CD14-positive monocyte (primary cell): Measurements from ENCODE around the gene CACNA2D1. TPM values are rescaled to one million over a fixed set of nuclear protein-coding genes. Genes with fewer than 3 reads are reported as not detected.
"Not testable (repeated sequence)": the region's sequence is repeated elsewhere in the genome, so short reads cannot be mapped to it uniquely, and the experiment has no call there.

Experiments
- DNase-seq, 3 donors: peaks; one replicate each; pipeline ENCODE4 v3.0.0-alpha.2; 2011 to 2022
- H2AFZ ChIP-seq: 2 replicates; pipeline ENCODE4 v1.6.0; 2012; ENCODE audit warnings: mild to moderate bottlenecking, low read depth, low read length, inconsistent platforms; ENCODE audit not compliant: insufficient read depth, poor library complexity, severe bottlenecking
- H3K27ac ChIP-seq, 2 donors: 1 replicate in 1 of 2; 2 replicates in 1 of 2; pipeline ENCODE4 v1.5.1; 2012 to 2013; ENCODE audit warnings: low read length in 2 of 2, control low read depth in 1 of 2, inconsistent platforms in 1 of 2, low read depth in 1 of 2, mild to moderate bottlenecking in 1 of 2
- H3K27me3 ChIP-seq, 2 donors: one replicate each; pipeline versions ENCODE4 v1.6.0 to v1.6.1; 2011 to 2013; ENCODE audit warnings: low read length in 2 of 2; ENCODE audit not compliant: control insufficient read depth in 2 of 2, insufficient read depth in 2 of 2
- H3K36me3 ChIP-seq, 2 donors: replicated peaks in 1 of 2; 1 replicate in 1 of 2; 2 replicates in 1 of 2; pipeline versions ENCODE4 v1.5.1 to v1.6.1; 2012 to 2013; ENCODE audit warnings: low read length in 2 of 2, control low read depth in 1 of 2, inconsistent platforms in 1 of 2, mild to moderate bottlenecking in 1 of 2; ENCODE audit not compliant: insufficient read depth in 2 of 2, control insufficient read depth in 1 of 2
- H3K4me1 ChIP-seq, 2 donors: 1 replicate in 1 of 2; 2 replicates in 1 of 2; pipeline versions ENCODE4 v1.5.1 to v1.6.1; 2012 to 2013; ENCODE audit warnings: low read length in 2 of 2, control low read depth in 1 of 2, inconsistent platforms in 1 of 2, mild to moderate bottlenecking in 1 of 2, moderate library complexity in 1 of 2; ENCODE audit not compliant: insufficient read depth in 2 of 2, control insufficient read depth in 1 of 2
- H3K4me2 ChIP-seq: replicated peaks from 2 replicates; pipeline ENCODE3; 2012; ENCODE audit warnings: low read length, moderate library complexity, mild to moderate bottlenecking; ENCODE audit not compliant: poor library complexity, severe bottlenecking; ENCODE audit errors: extremely low read depth
- H3K4me3 ChIP-seq, 3 experiments: fragments of 200-600 bp in 1 of 3; sonication (generic) in 1 of 3; replicated peaks in 1 of 3; 1 replicate in 2 of 3; 2 replicates in 1 of 3; pipeline ENCODE4 v1.5.1; 2011 to 2013; ENCODE audit warnings: low read length in 3 of 3, mild to moderate bottlenecking in 3 of 3, control low read depth in 2 of 3, low read depth in 2 of 3, inconsistent platforms in 1 of 3, moderate library complexity in 1 of 3
- H3K79me2 ChIP-seq: 2 replicates; pipeline ENCODE4 v1.6.0; 2012; ENCODE audit warnings: mild to moderate bottlenecking, control low read depth, inconsistent platforms, low read length, moderate library complexity; ENCODE audit not compliant: insufficient read depth
- H3K9ac ChIP-seq: 2 replicates; pipeline ENCODE4 v1.6.0; 2017; ENCODE audit warnings: low read length, mild to moderate bottlenecking; ENCODE audit not compliant: insufficient read depth, poor library complexity, severe bottlenecking
- H3K9me3 ChIP-seq, 2 donors: replicated peaks in 1 of 2; 1 replicate in 1 of 2; 2 replicates in 1 of 2; pipeline versions ENCODE4 v1.5.1 to v1.6.1; 2012 to 2013; ENCODE audit warnings: low read length in 2 of 2, control low read depth in 1 of 2; ENCODE audit not compliant: control insufficient read depth in 1 of 2, insufficient read depth in 1 of 2
- H4K20me1 ChIP-seq: 2 replicates; pipeline ENCODE4 v1.6.0; 2012; ENCODE audit warnings: mild to moderate bottlenecking, low read length, control low read depth, moderate library complexity; ENCODE audit not compliant: insufficient read depth
- H3K27ac Mint-ChIP-seq, 7 donors: one replicate each; pipeline ENCODE4 v1.8.0; 2020; ENCODE audit warnings: mild to moderate bottlenecking in 7 of 7, mixed read lengths in 7 of 7, moderate library complexity in 6 of 7, inconsistent platforms in 2 of 7
- H3K27me3 Mint-ChIP-seq, 3 donors: one replicate each; pipeline ENCODE4 v1.8.0; 2021 to 2022; ENCODE audit warnings: low read depth in 3 of 3, mild to moderate bottlenecking in 3 of 3, mixed read lengths in 3 of 3, moderate library complexity in 3 of 3, inconsistent platforms in 1 of 3
- H3K36me3 Mint-ChIP-seq, 2 donors: one replicate each; pipeline ENCODE4 v1.8.0; 2020; ENCODE audit warnings: mixed read lengths in 2 of 2, inconsistent platforms in 1 of 2, mild to moderate bottlenecking in 1 of 2
- H3K4me1 Mint-ChIP-seq: one replicate; pipeline ENCODE4 v1.8.0; 2020; ENCODE audit warnings: mild to moderate bottlenecking, mixed read lengths
- H3K4me3 Mint-ChIP-seq, 2 donors: one replicate each; pipeline ENCODE4 v1.8.0; 2020; ENCODE audit warnings: mild to moderate bottlenecking in 2 of 2, mixed read lengths in 2 of 2, moderate library complexity in 1 of 2
- H3K9me3 Mint-ChIP-seq, 7 donors: one replicate each; pipeline ENCODE4 v1.8.0; 2020 to 2022; ENCODE audit warnings: mixed read lengths in 7 of 7, mild to moderate bottlenecking in 6 of 7, moderate library complexity in 6 of 7, inconsistent platforms in 2 of 7
- CTCF ChIP-seq: fragments of 200-600 bp; IDR thresholded peaks from one replicate; pipeline ENCODE4 v1.8.0; 2022; ENCODE audit warnings: antibody characterized with exemption, mild to moderate bottlenecking
- WGBS: methylation state at CpG from one replicate; pipeline ENCODE4 v1.1.5; 2013; ENCODE audit warnings: missing lambda C conversion rate; ENCODE audit not compliant: insufficient coverage; 5-methylcytosine and 5-hydroxymethylcytosine counted together
- intact Hi-C, 2 donors: fragments of 100-400 bp; cut with micrococcal nuclease; formaldehyde crosslinking; loops; one replicate each; pipeline versions ENCODE4 v1.15.0 to v1.15.1; 2023
- polyA plus RNA-seq, 3 donors: library from polyadenylated mRNA; depleted of rRNA in 1 of 3; unstranded in 2 of 3; stranded (reverse) in 1 of 3; fragments of 300-500 nt in 2 of 3; fragments of >200 nt in 1 of 3; fragmentation: Illumina TruSeq in 2 of 3; gene quantifications; 1 replicate in 2 of 3; 2 replicates in 1 of 3; pipeline ENCODE4 v1.2.3, GENCODE V29; 2012 to 2021

CACNA2D1 gene
- polyA plus RNA-seq, 3 donors = 0.02 TPM; not detected in 2

GRCh38 chr7:82017334-82017943 lies 426.1 kb downstream of the CACNA2D1 start:
- no peaks in the 10 kb centered on the region for H3K9me3 ChIP-seq
- DNase-seq = peak; percentile 1 to 11 (median 4)
- no peak overlapping the region for H3K27ac ChIP-seq
- no peak overlapping the region for H3K4me3 ChIP-seq
- no peaks in the 10 kb centered on the region for H3K27me3 ChIP-seq
- Mint-ChIP-seq H3K27me3 (peaks cover 0 to 1% (median 0%) of the 10 kb centered on the region in 3 donors), H3K27ac (no peak overlapping the region), H3K36me3 (no peaks in the 10 kb centered on the region), H3K4me3 (no peak overlapping the region), H3K9me3 (no peaks in the 10 kb centered on the region), H3K4me1 (no peaks in the 10 kb centered on the region)
- H3K9ac ChIP-seq = no peak overlapping the region
- H3K79me2 ChIP-seq = no peaks in the 10 kb centered on the region
- WGBS = no CpG with 5 or more reads among the region's 1 CpG
- H3K36me3 ChIP-seq = no peaks in the 10 kb centered on the region
- H3K4me1 ChIP-seq = no peaks in the 10 kb centered on the region
- H2AFZ ChIP-seq = no peak overlapping the region
- TF ChIP-seq CTCF = peak; percentile 64
- H4K20me1 ChIP-seq = no peaks in the 10 kb centered on the region
- intact Hi-C loops = loop anchor here in 1 of 2 donors (5.0 kb wide), 1 partner anchor 535 kb away; no protein-coding TSS in a partner anchor
- H3K4me2 ChIP-seq = no peak overlapping the region

- no peak for TF ChIP-seq CTCF
- H3K36me3 Mint-ChIP-seq = no peaks in the 10 kb centered on the region
Measured at GRCh38 chr7:82015751-82016150, 427.8 kb downstream of the CACNA2D1 start.

GRCh38 chr7:82014574-82014973 lies 429.0 kb downstream of the CACNA2D1 start:
- H3K79me2 ChIP-seq, H3K4me2 ChIP-seq, H3K4me3 ChIP-seq, H3K4me3 Mint-ChIP-seq, DNase-seq, intact Hi-C loops, H3K27ac ChIP-seq, H3K4me1 ChIP-seq, H3K27me3 ChIP-seq, H3K36me3 Mint-ChIP-seq, H3K27ac Mint-ChIP-seq, H3K36me3 ChIP-seq, H4K20me1 ChIP-seq, H3K9me3 Mint-ChIP-seq, H3K4me1 Mint-ChIP-seq, H3K9ac ChIP-seq, H3K27me3 Mint-ChIP-seq, H3K9me3 ChIP-seq, H2AFZ ChIP-seq: not testable (repeated sequence)
- WGBS = 97% methylated on average over 9 of the region's 9 CpGs

More at GRCh38 chr7:82015751-82016150, 427.8 kb downstream of the CACNA2D1 start:
- Mint-ChIP-seq H3K4me3 (no peak overlapping the region), H3K9me3 (no peaks in the 10 kb centered on the region), H3K4me1 (no peaks in the 10 kb centered on the region), H3K27ac (no peak overlapping the region), H3K27me3 (peaks cover 0 to 1% (median 0%) of the 10 kb centered on the region in 3 donors)
- Histone ChIP-seq H3K36me3 (no peaks in the 10 kb centered on the region), H4K20me1 (no peaks in the 10 kb centered on the region), H3K4me3 (no peak overlapping the region), H3K27ac (no peak overlapping the region), H3K9me3 (no peaks in the 10 kb centered on the region), H3K4me1 (no peaks in the 10 kb centered on the region), H3K9ac (no peak overlapping the region), H3K79me2 (no peaks in the 10 kb centered on the region), H2AFZ (no peak overlapping the region), H3K27me3 (no peaks in the 10 kb centered on the region), H3K4me2 (no peak overlapping the region)
- DNase-seq = no peak
- intact Hi-C loops = loop anchor here in 1 of 2 donors (5.0 kb wide), 1 partner anchor 533 kb away; no protein-coding TSS in a partner anchor
- no CpG with 5 or more reads among the region's 2 CpGs for WGBS
